PC-9 (cell line): ENCODE results near the gene PCDHGA11. TPM values are rescaled to one million over a fixed set of nuclear protein-coding genes. Genes with fewer than 3 reads are reported as not detected.

Source experiments
- Bru-seq: library from RNA; stranded (reverse); fragments of 400-500 nt; gene quantifications from one replicate; lab custom pipeline; 2021; lab: Mats Ljungman, UMichigan
- BruChase-seq, 2 experiments: library from RNA; stranded (reverse); fragments of 400-500 nt; gene quantifications; one replicate each; lab custom pipeline; 2021; lab: Mats Ljungman, UMichigan
- BruUV-seq: library from RNA; stranded (reverse); fragments of 400-500 nt; replicated peaks from 2 replicates; lab custom pipeline; 2021; lab: Mats Ljungman, UMichigan
- CTCF ChIA-PET: fragments of 300-600 bp; sonication (Branson Sonifier 250); formaldehyde crosslinking; loops from one replicate; lab custom pipeline; 2022; ENCODE audit warnings: antibody characterized with exemption; lab: Charles Lee
- POLR2A ChIA-PET: fragments of 300-600 bp; sonication (Branson Sonifier 250); formaldehyde crosslinking; loops from one replicate; lab custom pipeline; 2022; ENCODE audit warnings: antibody characterized with exemption; ENCODE audit not compliant: unreplicated experiment; lab: Charles Lee
- DNase-seq, 2 experiments: peaks; one replicate each; pipeline versions ENCODE4 v3.0.0 to v3.0.0-alpha.2; 2015 to 2022; ENCODE audit warnings: mixed read lengths in 1 of 2
- H2AFZ ChIP-seq: fragments of 200-600 bp; sonication (generic); 2 replicates; pipeline ENCODE4 v1.8.1; 2017; ENCODE audit warnings: antibody characterized with exemption
- H3F3A ChIP-seq: fragments of 200-600 bp; sonication (generic); 2 replicates; pipeline ENCODE4 v1.8.1; 2017; ENCODE audit warnings: antibody characterized with exemption, mild to moderate bottlenecking, low read depth; ENCODE audit not compliant: insufficient read depth
- H3K27ac ChIP-seq: fragments of 200-600 bp; sonication (generic); 2 replicates; pipeline ENCODE4 v1.6.1; 2016; ENCODE audit warnings: mixed run types
- H3K27me3 ChIP-seq: fragments of 200-600 bp; sonication (generic); 2 replicates; pipeline ENCODE4 v1.6.1; 2016; ENCODE audit warnings: low read depth, mixed run types; ENCODE audit not compliant: insufficient read depth
- H3K36me3 ChIP-seq: fragments of 200-600 bp; sonication (generic); 2 replicates; pipeline ENCODE4 v1.6.1; 2016; ENCODE audit warnings: low read depth, mixed run types
- H3K4me1 ChIP-seq: fragments of 200-600 bp; sonication (generic); replicated peaks from 2 replicates; pipeline ENCODE4 v1.6.1; 2016; ENCODE audit warnings: mixed run types; ENCODE audit not compliant: insufficient read depth
- H3K4me2 ChIP-seq: fragments of 200-600 bp; sonication (generic); 2 replicates; pipeline ENCODE4 v1.6.1; 2017; ENCODE audit warnings: mixed run types
- H3K4me3 ChIP-seq: fragments of 200-600 bp; sonication (generic); 2 replicates; pipeline ENCODE4 v1.6.1; 2016; ENCODE audit warnings: mixed run types
- H3K79me2 ChIP-seq: fragments of 200-600 bp; sonication (generic); 2 replicates; pipeline ENCODE4 v1.6.1; 2017; ENCODE audit warnings: low read depth, mixed run types
- H3K9me2 ChIP-seq: fragments of 200-600 bp; sonication (generic); 2 replicates; pipeline ENCODE4 v1.8.1; 2017; ENCODE audit warnings: mild to moderate bottlenecking; ENCODE audit not compliant: insufficient read depth
- H3K9me3 ChIP-seq: fragments of 200-600 bp; sonication (generic); 2 replicates; pipeline ENCODE4 v1.8.1; 2016; ENCODE audit warnings: low read depth; ENCODE audit not compliant: insufficient read depth
- H4K20me1 ChIP-seq: fragments of 200-600 bp; sonication (generic); 2 replicates; pipeline ENCODE4 v1.8.1; 2017; ENCODE audit not compliant: insufficient read depth
- CTCF ChIP-seq: fragments of 200-600 bp; sonication (generic); conservative IDR thresholded peaks from 2 replicates; pipeline ENCODE4 v1.6.1; 2017; ENCODE audit warnings: mixed run types, antibody characterized with exemption, mild to moderate bottlenecking, moderate library complexity
- EZH2 ChIP-seq: fragments of 200-600 bp; sonication (generic); IDR thresholded peaks from 2 replicates; pipeline ENCODE4 v1.8.0; 2017; ENCODE audit warnings: antibody characterized with exemption, low read depth
- intact Hi-C: fragments of 100-400 bp; cut with micrococcal nuclease; formaldehyde crosslinking; loops from one replicate; pipeline ENCODE4 v1.10.0; 2022; ENCODE audit not compliant: unreplicated experiment
- long read RNA-seq: library from polyadenylated mRNA; stranded (forward); transcript quantifications from one replicate; pipeline ENCODE4 v2.0.0, GENCODE V29; 2022
- total RNA-seq: library from RNA; stranded (reverse); gene quantifications from 2 replicates; pipeline ENCODE4 v1.2.3, GENCODE V29; 2021

PCDHGA11 gene
- 0.18 and 0.22 TPM in 2 replicates for total RNA-seq
- percentile 12 among the genes with signal in this experiment for Bru-seq, nascent RNA
- BruChase-seq, experiment 1, labeled RNA remaining after a 2-hour chase = percentile 27 among the genes with signal in this experiment
- percentile 31 among the genes with signal in this experiment for BruChase-seq, experiment 2, labeled RNA remaining after a 6-hour chase
- long read RNA-seq = 0 reads

GRCh38 chr5:141420855-141421488, at the start of gene PCDHGA11:
Gene PCDHGA11 (plus strand): TSS chr5:141421051. CDS start chr5:141421228, 177 bp downstream.
- no peaks in the 10 kb centered on the region for H3K9me2 ChIP-seq
- ChIA-PET POLR2A (interaction anchor here (0.7 kb wide), 1 partner anchor 143 kb away, joined by 7 read pairs; no protein-coding TSS in a partner anchor), CTCF (interaction anchor here (0.6 to 1.8 kb wide), 9 partner anchors 63 to 832 kb away, joined by 3 to 12 read pairs (median 6); no protein-coding TSS in a partner anchor)
- peak within 1 kb of the TSS; percentile 50 for H3K4me3 ChIP-seq
- H3K9me3 ChIP-seq = no peaks in the 10 kb centered on the region
- intact Hi-C loops = loop anchor here (1.0 kb wide), 1 partner anchor 103 kb away; no protein-coding TSS in a partner anchor
- no peaks in the 10 kb centered on the region for H3K36me3 ChIP-seq
- H3F3A ChIP-seq = no peaks in the 10 kb centered on the region
- peak; percentile 38 to 60 for DNase-seq
- peak within 1 kb of the TSS; percentile 69 for H3K4me2 ChIP-seq
- H3K4me1 ChIP-seq = no peaks in the 10 kb centered on the region
- H2AFZ ChIP-seq = peak within 1 kb of the TSS; percentile 63; the same call in 1 of the 2 replicates
- no peaks in the 10 kb centered on the region for H3K79me2 ChIP-seq
- H3K27me3 ChIP-seq = peaks cover 25% of the 10 kb centered on the region; the same call in 1 of the 2 replicates
- no peak within 1 kb of the TSS for H3K27ac ChIP-seq
- TF ChIP-seq EZH2 (no peak), CTCF (peak; percentile 81)
- no peaks in the 10 kb centered on the region for H4K20me1 ChIP-seq
- no TSS peak for BruUV-seq

- no peak overlapping the region for H3K4me2 ChIP-seq
- intact Hi-C loops = no loop called here
- CTCF ChIA-PET = interaction anchor here (0.9 kb wide), 1 partner anchor 277 kb away, joined by 3 read pairs; the partner anchor contains the start of gene PCDHB2
- H3K9me2 ChIP-seq = no peaks in the 10 kb centered on the region
- H3K27me3 ChIP-seq = peaks cover 36% of the 10 kb centered on the region; the same call in 1 of the 2 replicates
- no peak for DNase-seq
- TF ChIP-seq CTCF = no peak
- no peak for TF ChIP-seq EZH2
- no peaks in the 10 kb centered on the region for H3K79me2 ChIP-seq
- no peaks in the 10 kb centered on the region for H3K36me3 ChIP-seq
- peaks cover 5% of the 10 kb centered on the region; the same call in 1 of the 2 replicates for H3K9me3 ChIP-seq
- no peaks in the 10 kb centered on the region for H3F3A ChIP-seq
- H3K4me1 ChIP-seq = no peaks in the 10 kb centered on the region
- no peak overlapping the region for H3K4me3 ChIP-seq
- no peaks in the 10 kb centered on the region for H4K20me1 ChIP-seq
- POLR2A ChIA-PET = no interaction called here
- H3K27ac ChIP-seq = no peak overlapping the region
- BruUV-seq = no TSS peak
- H2AFZ ChIP-seq = no peak overlapping the region
Measured at GRCh38 chr5:141371572-141372475, 49.0 kb upstream of the PCDHGA11 start.
